A549 (cell line): ENCODE results near the gene NFIX. TPM values are rescaled to one million over a fixed set of nuclear protein-coding genes. Genes with fewer than 3 reads are reported as not detected.

ENCODE experiments used
- ATAC-seq, 2 experiments: fragments of 200-7000 bp in 1 of 2; fragments of >200 bp in 1 of 2; cut with Nextera tagmentation in 1 of 2; cut with Tn5 transposase in 1 of 2; 3 replicates each; pipeline versions ENCODE4 v1.8.0 to v1.9.1; 2018 to 2020; ENCODE audit warnings: mild to moderate bottlenecking in 1 of 2, moderate library complexity in 1 of 2
- CTCF ChIA-PET: fragments of 300-600 bp; sonication (Branson Sonifier 250); formaldehyde crosslinking; extraction: SDS; loops from one replicate; lab custom pipeline; 2021; ENCODE audit warnings: antibody characterized with exemption, inconsistent platforms; lab: Yijun Ruan, JAX
- POLR2A ChIA-PET: fragments of 350-600 bp; formaldehyde crosslinking; extraction: SDS; loops from one replicate; lab custom pipeline; 2021; ENCODE audit warnings: antibody characterized with exemption, inconsistent platforms; lab: Yijun Ruan, JAX
- DNase-seq, 2 experiments: peaks; one replicate each; pipeline versions ENCODE4 v3.0.0 to v3.0.0-alpha.2; 2011 to 2016; ENCODE audit warnings: low read depth in 1 of 2, low spot score in 1 of 2
- FAIRE-seq: peaks from 2 replicates; lab custom pipeline; 2011; peaks lifted over from hg19 to GRCh38; lab: Jason Lieb, UNC
- H3K27ac ChIP-seq, 2 experiments: fragments of >200 bp; sonication (Bioruptor Twin); formaldehyde crosslinking; 3 replicates each; pipeline ENCODE4 v1.5.1; 2016 to 2017
- H3K4me1 ChIP-seq: fragments of >200 bp; sonication (Bioruptor Twin); formaldehyde crosslinking; 3 replicates; pipeline ENCODE4 v1.6.1; 2016
- H3K4me2 ChIP-seq: fragments of >200 bp; sonication (Bioruptor Twin); formaldehyde crosslinking; 3 replicates; pipeline ENCODE4 v1.6.1; 2016
- H3K4me3 ChIP-seq: fragments of >200 bp; sonication (Bioruptor Twin); formaldehyde crosslinking; 3 replicates; pipeline ENCODE4 v1.5.1; 2016
- H3K9me3 ChIP-seq: fragments of >200 bp; sonication (Bioruptor Twin); formaldehyde crosslinking; 3 replicates; pipeline ENCODE4 v1.6.1; 2016
- CHD4 ChIP-seq: fragments of 200-600 bp; sonication (generic); IDR thresholded peaks from 2 replicates; pipeline ENCODE4 v1.6.1; 2016; ENCODE audit warnings: antibody characterized with exemption, mild to moderate bottlenecking, borderline replicate concordance
- CTCF ChIP-seq: fragments of >200 bp; sonication (Bioruptor Twin); formaldehyde crosslinking; IDR thresholded peaks from 3 replicates; pipeline ENCODE4 v1.5.1; 2016
- EP300 ChIP-seq, 2 experiments: fragments of >200 bp; sonication (Bioruptor Twin); formaldehyde crosslinking; IDR thresholded peaks; 2 replicates in 1 of 2; 3 replicates in 1 of 2; pipeline ENCODE4 v1.6.1; 2016 to 2017
- ESRRA ChIP-seq: fragments of 150-350 bp; IDR thresholded peaks from 2 replicates; pipeline ENCODE4 v1.6.1; 2014; ENCODE audit warnings: mild to moderate bottlenecking, low read length, borderline replicate concordance
- HEYL ChIP-seq: fragments of 250-450 bp; sonication (Bioruptor Pico); IDR thresholded peaks from 2 replicates; pipeline ENCODE4 v1.8.0; 2021; ENCODE audit warnings: mild to moderate bottlenecking, moderate library complexity
- HMGXB4 ChIP-seq: fragments of 250-450 bp; sonication (Bioruptor Pico); IDR thresholded peaks from 2 replicates; pipeline ENCODE4 v1.5.0; 2021; ENCODE audit warnings: mild to moderate bottlenecking, moderate library complexity, borderline replicate concordance
- HOXA7 ChIP-seq: fragments of 250-450 bp; sonication (Bioruptor Pico); IDR thresholded peaks from 2 replicates; pipeline ENCODE4 v1.5.0; 2020; ENCODE audit warnings: mild to moderate bottlenecking, moderate library complexity
- JUN ChIP-seq, 2 experiments: fragments of >200 bp; sonication (Bioruptor Twin); formaldehyde crosslinking; IDR thresholded peaks; 2 replicates in 1 of 2; 3 replicates in 1 of 2; pipeline ENCODE4 v1.6.1; 2016 to 2017
- JUNB ChIP-seq: fragments of >200 bp; sonication (Bioruptor Twin); formaldehyde crosslinking; IDR thresholded peaks from 2 replicates; pipeline ENCODE4 v1.6.1; 2016
- KDM1A ChIP-seq: fragments of 200-600 bp; sonication (generic); IDR thresholded peaks from 2 replicates; pipeline ENCODE4 v1.6.1; 2016; ENCODE audit warnings: low read depth, mild to moderate bottlenecking
- MAX ChIP-seq: IDR thresholded peaks from 2 replicates; pipeline ENCODE4 v1.6.1; 2012
- MAZ ChIP-seq: fragments of 150-350 bp; IDR thresholded peaks from 2 replicates; pipeline ENCODE4 v1.6.1; 2014; ENCODE audit warnings: antibody characterized with exemption, low read depth, low read length, borderline replicate concordance
- MYC ChIP-seq: IDR thresholded peaks from 2 replicates; pipeline ENCODE4 v1.6.1; 2012; ENCODE audit warnings: mild to moderate bottlenecking, inconsistent platforms, low read length, improper control_type of control experiment, borderline replicate concordance
- NFE2L2 ChIP-seq: fragments of 150-350 bp; conservative IDR thresholded peaks from 2 replicates; pipeline ENCODE4 v1.6.1; 2014; ENCODE audit warnings: low read length
- NR3C1 ChIP-seq: fragments of >200 bp; sonication (Bioruptor Twin); formaldehyde crosslinking; IDR thresholded peaks from 3 replicates; pipeline ENCODE4 v1.6.1; 2017
- PBX3 ChIP-seq: IDR thresholded peaks from 2 replicates; pipeline ENCODE4 v1.6.1; 2012
- POLR2A ChIP-seq: IDR thresholded peaks from 2 replicates; pipeline ENCODE4 v1.6.1; 2012; ENCODE audit warnings: mild to moderate bottlenecking, low read length
- RFX5 ChIP-seq: fragments of 450-650 bp; IDR thresholded peaks from 2 replicates; pipeline ENCODE4 v1.7.1; 2014; ENCODE audit warnings: antibody characterized with exemption, mild to moderate bottlenecking, moderate library complexity
- SMC3 ChIP-seq: fragments of >200 bp; sonication (Bioruptor Twin); formaldehyde crosslinking; IDR thresholded peaks from 3 replicates; pipeline ENCODE4 v1.6.1; 2018; ENCODE audit warnings: inconsistent platforms
- SREBF2 ChIP-seq: fragments of 450-650 bp; IDR thresholded peaks from 2 replicates; pipeline ENCODE4 v1.6.1; 2014; ENCODE audit warnings: mild to moderate bottlenecking, moderate library complexity
- TP53 ChIP-seq: fragments of 250-450 bp; sonication (Bioruptor Pico); IDR thresholded peaks from 2 replicates; pipeline ENCODE4 v1.5.0; 2021; ENCODE audit warnings: mild to moderate bottlenecking, moderate library complexity
- ZNF302 ChIP-seq: fragments of 250-450 bp; sonication (Bioruptor Pico); IDR thresholded peaks from 2 replicates; pipeline ENCODE4 v1.9.0; 2021; ENCODE audit warnings: inconsistent platforms, mild to moderate bottlenecking, moderate library complexity
- WGBS: methylation state at CpG from one replicate; pipeline ENCODE4 v1.1.6; 2017; ENCODE audit errors: missing lambda C conversion rate; 5-methylcytosine and 5-hydroxymethylcytosine counted together
- polyA plus RNA-seq, 4 experiments: library from polyadenylated mRNA; depleted of rRNA in 3 of 4; stranded (reverse); fragments of >200 nt; fragmentation: RNase III in 1 of 4; extraction: RNeasy Plus Mini Kit Qiagen cat#74134 plus additional on column Dnase treatment in 1 of 4; gene quantifications; 2 replicates in 3 of 4; 3 replicates in 1 of 4; pipeline ENCODE4 v1.2.3, GENCODE V29; 2011 to 2017
- TF ChIP-seq, protein P1 (sequence below): fragments of 450-650 bp; IDR thresholded peaks from 2 replicates; pipeline ENCODE4 v1.6.1; 2014; ENCODE audit warnings: antibody characterized with exemption
- TF ChIP-seq, protein P2 (sequence below): IDR thresholded peaks from 2 replicates; pipeline ENCODE4 v1.6.1; 2012; ENCODE audit warnings: low read depth, borderline replicate concordance
- TF ChIP-seq, protein P3 (sequence below): fragments of >200 bp; sonication (Bioruptor Twin); formaldehyde crosslinking; IDR thresholded peaks from 2 replicates; pipeline ENCODE4 v1.6.1; 2016

NFIX gene
- polyA plus RNA-seq, 2 of the 4 experiments (the other 2 are of a cell fraction): 0.52 to 3.0 TPM

DNA sequence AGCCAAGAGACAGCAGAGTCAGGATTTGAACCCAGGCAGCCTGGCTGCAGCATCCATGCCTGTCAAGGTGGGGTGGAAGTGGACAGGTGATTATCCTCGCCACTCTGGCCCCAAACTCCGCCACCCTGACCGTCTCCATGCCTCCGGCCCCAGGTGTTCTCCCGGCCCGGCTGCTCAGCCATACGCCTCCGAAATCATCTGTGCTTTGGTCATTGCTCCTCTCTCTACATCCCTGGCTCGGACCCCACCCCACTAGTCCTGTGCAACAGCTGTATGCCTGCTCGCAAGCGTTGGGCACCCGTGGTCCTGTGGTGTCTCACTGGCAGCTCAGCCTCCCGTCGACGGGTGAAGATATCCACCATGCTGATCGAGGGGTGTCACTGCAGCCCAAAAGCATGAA, 22.0 kb upstream of the NFIX start:
- no peak overlapping the region for H3K27ac ChIP-seq
- ChIA-PET POLR2A (no interaction called here), CTCF (interaction anchor here (0.6 to 16.3 kb wide), 4 partner anchors 7 to 157 kb away, joined by 3 to 309 read pairs (median 58); partner anchors contain the start of gene DAND5)
- no peak for DNase-seq
- TF ChIP-seq NFE2L2: no peak
- TF ChIP-seq EP300 (IDR thresholded peaks at IDR 0.05): no peak
- TF ChIP-seq PBX3: no peak
- TF ChIP-seq KDM1A: no peak
- TF ChIP-seq CHD4: no peak
- TF ChIP-seq JUNB: no peak
- no peak for TF ChIP-seq MAZ
- no peak for TF ChIP-seq POLR2A
- TF ChIP-seq HMGXB4 (CRISPR knock-in tag): no peak
- no peak for TF ChIP-seq SREBF2
- FAIRE-seq: no peak
- H3K4me3 ChIP-seq: no peak overlapping the region
- WGBS: 94% methylated on average over 15 of the region's 16 CpGs
- no peak for ATAC-seq
- no peaks in the 10 kb centered on the region for H3K9me3 ChIP-seq
- H3K4me1 ChIP-seq: peaks cover 15% of the 10 kb centered on the region; the same call in 2 of the 3 replicates
- H3K4me2 ChIP-seq: no peak overlapping the region

DNA sequence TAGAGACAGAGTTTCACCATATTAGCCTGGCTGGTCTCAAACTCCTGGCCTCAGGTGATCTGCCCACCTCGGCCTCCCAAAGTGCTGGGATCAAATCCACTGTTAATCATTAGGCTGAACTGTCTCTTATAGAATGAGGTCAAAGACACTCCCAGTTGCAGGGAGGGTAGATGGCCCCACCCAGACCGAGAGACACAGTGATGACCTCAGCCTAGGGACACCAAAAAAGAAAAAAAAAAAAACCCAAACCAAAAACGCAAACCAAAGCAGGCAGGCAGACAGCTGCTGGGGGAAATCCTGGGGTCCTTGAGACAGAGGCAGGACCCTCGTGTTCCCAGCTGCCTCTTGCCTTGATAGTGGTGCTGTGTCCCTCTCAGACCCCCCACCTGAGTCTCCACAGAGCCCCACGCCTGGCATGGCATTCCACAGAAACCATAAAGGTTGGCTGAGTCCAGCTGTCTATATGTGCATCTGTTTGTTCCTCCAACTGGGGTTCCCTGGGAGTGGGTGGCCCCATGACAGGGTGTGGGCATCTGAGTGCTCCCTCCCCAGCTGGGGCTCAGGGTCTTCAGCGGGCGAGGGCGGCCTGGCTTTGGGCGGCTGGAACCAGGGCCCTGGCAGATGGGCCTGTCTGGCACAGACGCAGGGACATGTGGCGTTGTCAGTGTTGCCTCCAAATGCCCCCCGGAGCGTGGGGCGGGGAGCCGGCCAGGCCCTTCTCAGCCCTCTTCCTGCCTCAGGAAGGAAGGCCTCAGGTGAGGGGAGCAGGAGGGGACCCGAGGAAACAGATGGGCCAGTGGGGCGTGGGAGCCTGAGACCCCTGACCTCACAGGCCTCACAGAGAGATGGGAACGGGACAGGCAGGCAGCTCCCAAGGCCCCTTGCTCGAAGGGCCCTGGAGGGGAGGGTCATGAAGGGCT, 20.7 kb upstream of the NFIX start:
- H3K4me1 ChIP-seq: peaks cover 11% of the 10 kb centered on the region; the same call in 2 of the 3 replicates
- TF ChIP-seq ZNF302 (CRISPR knock-in tag): no peak
- TF ChIP-seq TP53 (CRISPR knock-in tag): no peak
- no peak for TF ChIP-seq NR3C1
- TF ChIP-seq, protein P1, sequence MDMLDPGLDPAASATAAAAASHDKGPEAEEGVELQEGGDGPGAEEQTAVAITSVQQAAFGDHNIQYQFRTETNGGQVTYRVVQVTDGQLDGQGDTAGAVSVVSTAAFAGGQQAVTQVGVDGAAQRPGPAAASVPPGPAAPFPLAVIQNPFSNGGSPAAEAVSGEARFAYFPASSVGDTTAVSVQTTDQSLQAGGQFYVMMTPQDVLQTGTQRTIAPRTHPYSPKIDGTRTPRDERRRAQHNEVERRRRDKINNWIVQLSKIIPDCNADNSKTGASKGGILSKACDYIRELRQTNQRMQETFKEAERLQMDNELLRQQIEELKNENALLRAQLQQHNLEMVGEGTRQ: no peak
- no peak for TF ChIP-seq HEYL (CRISPR knock-in tag)
- TF ChIP-seq, protein P2, sequence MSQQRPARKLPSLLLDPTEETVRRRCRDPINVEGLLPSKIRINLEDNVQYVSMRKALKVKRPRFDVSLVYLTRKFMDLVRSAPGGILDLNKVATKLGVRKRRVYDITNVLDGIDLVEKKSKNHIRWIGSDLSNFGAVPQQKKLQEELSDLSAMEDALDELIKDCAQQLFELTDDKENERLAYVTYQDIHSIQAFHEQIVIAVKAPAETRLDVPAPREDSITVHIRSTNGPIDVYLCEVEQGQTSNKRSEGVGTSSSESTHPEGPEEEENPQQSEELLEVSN: no peak
- no peak for TF ChIP-seq HOXA7 (CRISPR knock-in tag)
- TF ChIP-seq, protein P3, sequence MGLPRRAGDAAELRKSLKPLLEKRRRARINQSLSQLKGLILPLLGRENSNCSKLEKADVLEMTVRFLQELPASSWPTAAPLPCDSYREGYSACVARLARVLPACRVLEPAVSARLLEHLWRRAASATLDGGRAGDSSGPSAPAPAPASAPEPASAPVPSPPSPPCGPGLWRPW: no peak
- TF ChIP-seq MYC: no peak
- no peak for TF ChIP-seq PBX3
- TF ChIP-seq RFX5: no peak
- no peak for TF ChIP-seq HMGXB4 (CRISPR knock-in tag)
- TF ChIP-seq CTCF: no peak
- TF ChIP-seq SMC3: no peak
- TF ChIP-seq MAX: no peak
- no peak for TF ChIP-seq JUNB
- TF ChIP-seq JUN (IDR thresholded peaks at IDR 0.05): no peak
- no peak for TF ChIP-seq ESRRA
- no peak for DNase-seq
- H3K27ac ChIP-seq: peak overlapping the region in 1 of 2 experiments; percentile 35; a peak in 2 of 6 replicates
- CTCF ChIA-PET: interaction anchor here (0.6 to 16.3 kb wide), 8 partner anchors 8 to 194 kb away, joined by 3 to 309 read pairs (median 4); partner anchors contain the start of gene DAND5
- H3K9me3 ChIP-seq: no peaks in the 10 kb centered on the region
- no peak for ATAC-seq
- 62% methylated on average over 12 of the region's 19 CpGs for WGBS
- H3K4me2 ChIP-seq: peak overlapping the region; percentile 26; the same call in 1 of the 3 replicates
- POLR2A ChIA-PET: no interaction called here
- no peak overlapping the region for H3K4me3 ChIP-seq
- no peak for FAIRE-seq
